AG04449 (cell line): Measurements from ENCODE around the gene MYOM1.

Experiments used
- CTCF ChIA-PET: fragments of 350-600 bp; formaldehyde crosslinking; extraction: SDS; loops from one replicate; lab custom pipeline; 2021; ENCODE audit warnings: antibody characterized with exemption; lab: Yijun Ruan, JAX
- POLR2A ChIA-PET: fragments of 400-600, 350-600 bp; formaldehyde crosslinking; extraction: SDS; loops from one replicate; lab custom pipeline; 2020; ENCODE audit warnings: antibody characterized with exemption, inconsistent platforms; lab: Yijun Ruan, JAX
- DNase-seq: peaks from one replicate; pipeline ENCODE4 v3.0.0-alpha.2; 2010; ENCODE audit warnings: low read depth, low spot score
- H3K4me3 ChIP-seq: 2 replicates; pipeline ENCODE4 v1.5.1; 2011; ENCODE audit warnings: low read depth, mild to moderate bottlenecking, control low read depth, low read length
- CTCF ChIP-seq: IDR thresholded peaks from one replicate; pipeline ENCODE4 v1.5.1; 2011; ENCODE audit warnings: mild to moderate bottlenecking, moderate library complexity, low read length, control low read depth, inconsistent platforms; ENCODE audit not compliant: insufficient read depth; ENCODE audit errors: missing control alignments

Gene MYOM1

DNA sequence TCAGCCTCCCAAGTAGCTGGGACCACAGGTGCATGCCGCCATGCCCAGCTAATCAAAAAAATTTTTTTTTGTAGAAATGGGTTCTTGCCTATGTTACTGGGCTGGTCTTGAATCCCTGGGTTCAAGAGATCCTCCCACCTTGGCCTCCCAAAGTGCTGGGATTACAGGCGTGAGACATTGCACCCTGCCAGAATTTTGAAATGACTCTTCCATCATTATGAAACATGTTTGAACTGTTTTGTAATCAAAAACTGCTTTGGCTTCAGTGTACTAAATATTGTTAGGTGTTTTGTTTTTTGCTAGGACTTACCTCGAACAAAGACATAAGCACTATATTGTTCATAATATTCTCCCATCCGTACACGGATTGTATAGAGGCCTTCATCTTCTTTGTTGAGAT is 55.8 kb downstream of the MYOM1 start:
- H3K4me3 ChIP-seq: no peak overlapping the region
- DNase-seq: no peak
- ChIA-PET POLR2A (no interaction called here), CTCF (interaction anchor here (1.5 kb wide), 1 partner anchor 12 kb away, joined by 9 read pairs; no protein-coding TSS in a partner anchor)
- no peak for TF ChIP-seq CTCF

DNA sequence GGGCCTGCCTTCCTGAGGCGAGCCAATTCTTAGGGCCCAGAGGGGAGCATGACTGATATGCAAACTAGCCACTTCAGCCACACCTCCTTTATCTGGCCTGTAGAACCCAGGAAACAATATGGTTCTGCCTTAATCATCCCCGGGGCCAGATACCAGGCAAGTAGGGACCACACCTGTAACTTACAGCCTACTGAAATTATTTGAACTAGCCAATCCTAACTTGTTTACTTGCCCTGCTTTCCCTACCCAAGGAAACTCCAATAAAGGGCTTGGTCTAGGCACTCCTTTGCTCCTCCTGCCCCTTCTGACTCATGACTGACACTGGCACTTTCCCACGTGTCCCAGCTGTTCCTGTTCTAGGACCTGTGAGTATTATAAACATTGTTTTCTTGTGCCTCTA is 57.6 kb downstream of the MYOM1 start:
- ChIA-PET POLR2A (no interaction called here), CTCF (interaction anchor here (1.6 to 2.2 kb wide), 2 partner anchors 11 to 33 kb away, joined by 6 to 13 read pairs; no protein-coding TSS in a partner anchor)
- H3K4me3 ChIP-seq: no peak overlapping the region
- DNase-seq: no peak
- TF ChIP-seq CTCF: no peak

DNA sequence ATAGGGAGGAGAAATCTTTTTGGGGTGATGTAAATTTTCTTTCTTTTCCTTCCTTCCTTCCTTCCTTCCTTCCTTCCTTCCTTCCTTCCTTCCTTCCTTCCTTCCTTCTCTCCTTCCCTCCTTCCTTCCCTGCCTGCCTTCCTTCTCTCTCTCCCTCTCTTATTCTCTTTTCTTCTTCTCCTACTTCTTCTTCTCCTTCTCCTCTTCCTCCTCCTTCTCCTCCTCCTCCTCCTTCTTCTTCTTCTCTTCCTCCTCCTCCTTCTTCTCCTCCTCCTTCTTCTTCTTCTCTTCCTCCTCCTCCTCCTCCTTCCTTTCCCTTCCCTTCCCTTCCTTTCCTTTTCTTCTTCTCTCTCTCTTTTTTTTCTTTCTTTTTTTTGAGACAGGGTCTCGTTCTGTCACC is 59.9 kb downstream of the MYOM1 start:
- ChIA-PET POLR2A (no interaction called here), CTCF (interaction anchor here (1.1 kb wide), 1 partner anchor 10 kb away, joined by 3 read pairs; no protein-coding TSS in a partner anchor)

DNA sequence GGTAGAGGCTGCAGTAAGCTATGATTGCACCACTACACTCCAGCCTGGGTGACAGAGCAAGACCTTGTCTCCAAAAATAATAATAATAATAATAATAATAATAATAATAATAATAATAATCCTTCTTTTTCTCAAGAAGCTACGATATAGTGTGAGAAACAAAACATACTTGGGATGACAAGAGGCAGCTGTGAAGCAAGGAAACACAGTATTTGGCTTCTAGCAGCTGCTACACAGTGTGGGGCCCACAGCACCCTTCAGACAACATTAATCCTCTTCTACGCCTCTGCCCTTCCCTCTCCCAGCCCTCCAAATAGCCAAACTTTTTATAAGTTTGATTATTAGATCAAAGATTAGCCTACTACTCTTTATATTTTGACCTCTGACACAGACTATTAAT is 62.2 kb downstream of the MYOM1 start:
- no peak for DNase-seq
- no peak for TF ChIP-seq CTCF
- ChIA-PET CTCF (interaction anchor here (1.4 to 1.6 kb wide), 2 partner anchors 8 to 88 kb away, joined by 3 to 4 read pairs; no protein-coding TSS in a partner anchor), POLR2A (no interaction called here)
- no peak overlapping the region for H3K4me3 ChIP-seq

More for the DNA sequence above, 59.9 kb downstream of the MYOM1 start:
- no peak for TF ChIP-seq CTCF
- no peak for DNase-seq
- H3K4me3 ChIP-seq: no peak overlapping the region

GRCh38 chr18:3157086-3157485 is 62.7 kb downstream of the MYOM1 start:
- POLR2A ChIA-PET: no interaction called here
- CTCF ChIA-PET: interaction anchor here (0.8 to 1.6 kb wide), 3 partner anchors 9 to 89 kb away, joined by 3 to 4 read pairs (median 3); no protein-coding TSS in a partner anchor
- DNase-seq: no peak

DNA sequence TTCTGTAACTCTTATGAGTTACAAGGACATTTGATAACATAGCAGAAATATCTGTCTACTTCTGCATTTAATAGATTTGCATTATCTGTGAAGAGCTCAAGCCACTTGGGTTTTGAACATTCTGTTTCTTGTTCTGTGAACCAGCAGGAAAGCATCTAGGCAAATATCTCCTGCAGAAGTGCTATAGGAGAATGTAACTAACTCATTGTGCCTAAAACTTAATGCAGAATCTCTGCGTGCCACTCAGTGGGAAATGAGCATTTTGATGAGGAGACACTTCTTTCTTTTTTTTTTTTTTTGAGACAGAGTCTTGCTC is 63.5 kb downstream of the MYOM1 start:
- ChIA-PET CTCF (interaction anchor here (0.8 to 1.0 kb wide), 3 partner anchors 27 to 209 kb away, joined by 3 read pairs; no protein-coding TSS in a partner anchor), POLR2A (no interaction called here)
- TF ChIP-seq CTCF: no peak
- DNase-seq: no peak
- no peak overlapping the region for H3K4me3 ChIP-seq

More at GRCh38 chr18:3157086-3157485, 62.7 kb downstream of the MYOM1 start:
- no peak for TF ChIP-seq CTCF
- no peak overlapping the region for H3K4me3 ChIP-seq
